Esophagus squamous epithelium (tissue), 5 donors: ENCODE measurements around the gene ADK. TPM values are rescaled to one million over a fixed set of nuclear protein-coding genes. Genes with fewer than 3 reads are reported as not detected.

Source experiments
- DNase-seq: peaks from one replicate; lab custom pipeline; 2025; lab: John Stamatoyannopoulos, UW
- H3K27ac ChIP-seq, 4 donors: fragments of 200-600 bp; sonication (generic); one replicate each; pipeline ENCODE4 v1.5.1; 2016 to 2019; ENCODE audit warnings: mild to moderate bottlenecking in 1 of 4
- H3K27me3 ChIP-seq, 4 donors: fragments of 200-600 bp; sonication (generic); 1 replicate in 3 of 4; 2 replicates in 1 of 4; pipeline versions ENCODE4 v1.5.1 to v1.6.0; 2017 to 2021; ENCODE audit warnings: antibody characterized with exemption in 1 of 4
- H3K36me3 ChIP-seq, 3 donors: fragments of 200-600 bp; sonication (generic); one replicate each; pipeline ENCODE4 v1.5.1; 2016 to 2019
- H3K4me1 ChIP-seq, 3 donors: fragments of 200-600 bp; sonication (generic); one replicate each; pipeline ENCODE4 v1.5.1; 2017 to 2019
- H3K4me3 ChIP-seq, 4 donors: fragments of 200-600 bp; sonication (generic); 1 replicate in 3 of 4; 2 replicates in 1 of 4; pipeline ENCODE4 v1.5.1; 2016 to 2019; ENCODE audit warnings: mild to moderate bottlenecking in 2 of 4, moderate library complexity in 1 of 4
- H3K9me3 ChIP-seq, 3 donors: fragments of 200-600 bp; sonication (generic); one replicate each; pipeline ENCODE4 v1.5.1; 2016 to 2019
- CTCF ChIP-seq, 6 experiments: fragments of 450-650 bp in 4 of 6; fragments of 200-600 bp in 2 of 6; sonication (generic) in 2 of 6; IDR thresholded peaks; one replicate each; pipeline ENCODE4 v1.5.1; 2016 to 2019; ENCODE audit warnings: antibody characterized with exemption in 6 of 6, mild to moderate bottlenecking in 4 of 6, moderate library complexity in 4 of 6
- POLR2A ChIP-seq, 4 donors: fragments of 450-650 bp; IDR thresholded peaks; one replicate each; pipeline ENCODE4 v1.6.1; 2017; ENCODE audit warnings: antibody characterized with exemption in 4 of 4, mild to moderate bottlenecking in 4 of 4, moderate library complexity in 3 of 4
- WGBS, 2 donors: methylation state at CpG; one replicate each; pipeline ENCODE4 v1.1.5; 2018; 5-methylcytosine and 5-hydroxymethylcytosine counted together
- intact Hi-C: fragments of 100-400 bp; cut with DNase I; formaldehyde crosslinking; loops from one replicate; pipeline ENCODE4 v1.15.0; 2022
- total RNA-seq, 4 donors: library from RNA; depleted of rRNA; stranded (reverse); fragments of >200 nt; gene quantifications; one replicate each; pipeline ENCODE4 v1.1.0, GENCODE V29; 2016
- donor health status: DM: yes; HTN: yes; CAD: no.

Gene ADK
- total RNA-seq, 4 donors from 2014 or later, result 43.3 to 78.4 (median 68.4) TPM

- Histone ChIP-seq H3K4me1 (peaks cover 21 to 76% (median 29%) of the 10 kb centered on the region in 3 donors), H3K27me3 (no peaks in the 10 kb centered on the region), H3K36me3 (no peaks in the 10 kb centered on the region), H3K4me3 (no peak overlapping the region), H3K27ac (peak overlapping the region in 3 of 4 donors; percentile 45 to 77 (median 69)), H3K9me3 (no peaks in the 10 kb centered on the region)
- WGBS, 2 donors, result 59 to 63% methylated on average over 2 of the region's 2 CpGs
- no peak for DNase-seq
- TF ChIP-seq POLR2A (IDR thresholded peaks at IDR 0.05) (no peak), CTCF (IDR thresholded peaks at IDR 0.05) (no peak)
- intact Hi-C loops, result no loop called here
These were observed 438.8 kb downstream of the ADK start for GRCh38 chr10:74589851-74590250.

- H3K4me1 ChIP-seq, result peaks cover 7 to 41% (median 18%) of the 10 kb centered on the region in 3 donors
- H3K27ac ChIP-seq, result peak overlapping the region; percentile 11 to 77 (median 42)
- intact Hi-C loops, result no loop called here
- WGBS, 2 donors, result 56 to 80% methylated on average over 2 of the region's 2 CpGs
- H3K4me3 ChIP-seq, result no peak overlapping the region
- TF ChIP-seq POLR2A (IDR thresholded peaks at IDR 0.05) (no peak), CTCF (IDR thresholded peaks at IDR 0.05) (no peak)
- DNase-seq, result no peak
- no peaks in the 10 kb centered on the region for H3K27me3 ChIP-seq
- no peaks in the 10 kb centered on the region for H3K36me3 ChIP-seq
- no peaks in the 10 kb centered on the region for H3K9me3 ChIP-seq
These were observed 442.4 kb downstream of the ADK start for GRCh38 chr10:74593470-74593869.

- H3K27me3 ChIP-seq, result no peaks in the 10 kb centered on the region
- intact Hi-C loops, result no loop called here
- no peaks in the 10 kb centered on the region for H3K9me3 ChIP-seq
- peaks cover 0 to under 1% (median 0%) of the 10 kb centered on the region in 3 donors for H3K36me3 ChIP-seq
- 85 to 90% methylated on average over 7 of the region's 7 CpGs for WGBS, 2 donors
- H3K4me1 ChIP-seq, result peaks cover 0 to 18% (median 7%) of the 10 kb centered on the region in 3 donors
- no peak for DNase-seq
- no peak overlapping the region for H3K27ac ChIP-seq
- no peak overlapping the region for H3K4me3 ChIP-seq
- TF ChIP-seq CTCF (IDR thresholded peaks at IDR 0.05) (no peak), POLR2A (IDR thresholded peaks at IDR 0.05) (no peak)
These were observed 445.7 kb downstream of the ADK start for GRCh38 chr10:74596713-74597112.

- no peak for DNase-seq
- TF ChIP-seq POLR2A (IDR thresholded peaks at IDR 0.05), result no peak
- no peak for TF ChIP-seq CTCF (IDR thresholded peaks at IDR 0.05)
- Histone ChIP-seq H3K27me3 (no peaks in the 10 kb centered on the region), H3K4me1 (peaks cover 0 to under 1% (median 0%) of the 10 kb centered on the region in 3 donors), H3K9me3 (no peaks in the 10 kb centered on the region), H3K36me3 (peaks cover 0 to 22% (median 0%) of the 10 kb centered on the region in 3 donors), H3K27ac (peak overlapping the region in 2 of 4 donors; percentile 0 to 57), H3K4me3 (no peak overlapping the region)
- 72 to 84% methylated on average over 5 of the region's 5 CpGs for WGBS, 2 donors
- intact Hi-C loops, result no loop called here
These were observed 448.0 kb downstream of the ADK start for GRCh38 chr10:74598891-74599566.

GRCh38 chr10:74599672-74600071, 448.7 kb downstream of the ADK start:
- DNase-seq, result no peak
- Histone ChIP-seq H3K9me3 (no peaks in the 10 kb centered on the region), H3K27me3 (no peaks in the 10 kb centered on the region), H3K27ac (no peak overlapping the region), H3K36me3 (peaks cover 0 to 25% (median 0%) of the 10 kb centered on the region in 3 donors), H3K4me3 (no peak overlapping the region), H3K4me1 (no peaks in the 10 kb centered on the region)
- intact Hi-C loops, result no loop called here
- TF ChIP-seq POLR2A (IDR thresholded peaks at IDR 0.05), result no peak
- TF ChIP-seq CTCF (IDR thresholded peaks at IDR 0.05), result no peak
